CD1c-positive myeloid dendritic cell (primary cell): Measurements from ENCODE around the gene KCNH1.
A peak's percentile ranks its signal among the peaks of the same experiment; 100 is the strongest.
"Not testable (repeated sequence)": the region's sequence is repeated elsewhere in the genome, so short reads cannot be mapped to it uniquely, and the experiment has no call there.

Experiments used
- DNase-seq: peaks from one replicate; pipeline ENCODE4 v3.0.0-alpha.2; 2016; ENCODE audit errors: extremely low spot score

The KCNH1 gene

GRCh38 chr1:210688512-210689234 lies 445.3 kb downstream of the KCNH1 start:
- no peak for DNase-seq

GRCh38 chr1:210687582-210688279 lies 446.2 kb downstream of the KCNH1 start:
- peak; percentile 4 for DNase-seq

GRCh38 chr1:210686841-210687240 lies 447.1 kb downstream of the KCNH1 start:
- no peak for DNase-seq

GRCh38 chr1:210685295-210685650 lies 448.7 kb downstream of the KCNH1 start:
- DNase-seq: no peak

GRCh38 chr1:210684466-210685294 lies 449.3 kb downstream of the KCNH1 start:
- no peak for DNase-seq

- no peak for DNase-seq
Observed at GRCh38 chr1:210683403-210684047, 450.4 kb downstream of the KCNH1 start.

GRCh38 chr1:210681158-210681557 lies 452.8 kb downstream of the KCNH1 start:
- no peak for DNase-seq

- DNase-seq: no peak
Observed at GRCh38 chr1:210678306-210678705, 455.6 kb downstream of the KCNH1 start.

GRCh38 chr1:210677533-210677932 lies 456.4 kb downstream of the KCNH1 start:
- DNase-seq: no peak

GRCh38 chr1:210676539-210676938 lies 457.4 kb downstream of the KCNH1 start:
- no peak for DNase-seq

GRCh38 chr1:210674151-210674550 lies 459.8 kb downstream of the KCNH1 start:
- no peak for DNase-seq

GRCh38 chr1:210669951-210670350 lies 464.0 kb downstream of the KCNH1 start:
- DNase-seq: no peak

- DNase-seq: no peak
Observed at GRCh38 chr1:210663730-210664573, 470.0 kb downstream of the KCNH1 start.

GRCh38 chr1:210662291-210663050 lies 471.5 kb downstream of the KCNH1 start:
- DNase-seq: no peak

- DNase-seq: not testable (repeated sequence)
Observed at GRCh38 chr1:210661520-210661919, 472.4 kb downstream of the KCNH1 start.

- no peak for DNase-seq
Observed at GRCh38 chr1:210657806-210658205, 476.1 kb downstream of the KCNH1 start.

GRCh38 chr1:210655511-210655910 lies 478.4 kb downstream of the KCNH1 start:
- no peak for DNase-seq

- DNase-seq: no peak
Observed at GRCh38 chr1:210654176-210654981, 479.6 kb downstream of the KCNH1 start.

- DNase-seq: no peak
Observed at GRCh38 chr1:210653771-210654170, 480.2 kb downstream of the KCNH1 start.
